A549 (cell line): ENCODE measurements around the gene HDLBP.

ENCODE experiments used
- CTCF ChIP-seq: fragments of >200 bp; sonication (Bioruptor Twin); formaldehyde crosslinking; IDR thresholded peaks from 3 replicates; pipeline ENCODE4 v1.5.1; 2016
- ELK1 ChIP-seq: fragments of 150-350 bp; IDR thresholded peaks from 2 replicates; pipeline ENCODE4 v1.6.1; 2014; ENCODE audit warnings: low read depth, mild to moderate bottlenecking, low read length
- HDAC2 ChIP-seq: fragments of 200-600 bp; sonication (generic); IDR thresholded peaks from 2 replicates; pipeline ENCODE4 v1.6.1; 2016
- KDM5A ChIP-seq: fragments of 200-600 bp; sonication (generic); IDR thresholded peaks from 2 replicates; pipeline ENCODE4 v1.6.1; 2016; ENCODE audit warnings: antibody characterized with exemption, mild to moderate bottlenecking
- POLR2A ChIP-seq: IDR thresholded peaks from 2 replicates; pipeline ENCODE4 v1.6.1; 2012; ENCODE audit warnings: mild to moderate bottlenecking, low read length
- RFX5 ChIP-seq: fragments of 450-650 bp; IDR thresholded peaks from 2 replicates; pipeline ENCODE4 v1.7.1; 2014; ENCODE audit warnings: antibody characterized with exemption, mild to moderate bottlenecking, moderate library complexity
- SMC3 ChIP-seq: fragments of >200 bp; sonication (Bioruptor Twin); formaldehyde crosslinking; IDR thresholded peaks from 3 replicates; pipeline ENCODE4 v1.6.1; 2018; ENCODE audit warnings: inconsistent platforms

GRCh38 chr2:241260911-241261310 lies 54.6 kb downstream of the HDLBP start:
- TF ChIP-seq CTCF, result no peak
- no peak for TF ChIP-seq RFX5
- no peak for TF ChIP-seq HDAC2
- TF ChIP-seq ELK1, result no peak
- no peak for TF ChIP-seq SMC3
- no peak for TF ChIP-seq KDM5A
- no peak for TF ChIP-seq POLR2A
